DOHH2 (cell line): ENCODE results near the gene NFIB.

ENCODE experiments used
- H3F3A ChIP-seq: fragments of 200-600 bp; sonication (generic), shearing (Covaris generic); 2 replicates; pipeline ENCODE4 v1.6.0; 2016; ENCODE audit warnings: antibody characterized with exemption, mild to moderate bottlenecking; ENCODE audit not compliant: control insufficient read depth, insufficient read depth
- H3K27ac ChIP-seq: fragments of 200-600 bp; sonication (generic); 2 replicates; pipeline ENCODE4 v1.5.1; 2014; ENCODE audit warnings: low read depth, mild to moderate bottlenecking, low read length, moderate library complexity
- H3K27me3 ChIP-seq: fragments of 200-600 bp; sonication (generic); 2 replicates; pipeline ENCODE4 v1.6.1; 2014; ENCODE audit warnings: mild to moderate bottlenecking, low read length, mixed read lengths; ENCODE audit not compliant: control insufficient read depth
- H3K36me3 ChIP-seq: fragments of 200-600 bp; sonication (generic); 2 replicates; pipeline ENCODE4 v1.6.1; 2014; ENCODE audit warnings: mild to moderate bottlenecking, low read length, moderate library complexity, mixed read lengths; ENCODE audit not compliant: control insufficient read depth
- H3K4me1 ChIP-seq: fragments of 200-600 bp; sonication (generic); 2 replicates; pipeline ENCODE4 v1.6.1; 2014; ENCODE audit warnings: mild to moderate bottlenecking, low read length, mixed read lengths; ENCODE audit not compliant: control insufficient read depth
- H3K4me2 ChIP-seq: fragments of 200-600 bp; sonication (generic); 2 replicates; pipeline ENCODE4 v1.6.0; 2014; ENCODE audit warnings: mild to moderate bottlenecking, low read length, moderate library complexity
- H3K4me3 ChIP-seq: fragments of 200-600 bp; sonication (generic); 2 replicates; pipeline ENCODE4 v1.5.1; 2014; ENCODE audit warnings: mild to moderate bottlenecking, low read length, mixed read lengths
- H3K79me2 ChIP-seq: fragments of 200-600 bp; sonication (generic); 2 replicates; pipeline ENCODE4 v1.6.1; 2014; ENCODE audit warnings: mild to moderate bottlenecking, low read length, mixed read lengths; ENCODE audit not compliant: control insufficient read depth
- H3K9me2 ChIP-seq: fragments of 200-600 bp; sonication (generic); replicated peaks from 2 replicates; pipeline ENCODE4 v1.6.1; 2014; ENCODE audit warnings: mild to moderate bottlenecking, low read length, mixed read lengths; ENCODE audit not compliant: control insufficient read depth
- H3K9me3 ChIP-seq: fragments of 200-600 bp; sonication (generic); 2 replicates; pipeline ENCODE4 v1.6.1; 2014; ENCODE audit warnings: antibody characterized with exemption, low read length, mixed read lengths; ENCODE audit not compliant: control insufficient read depth, insufficient read depth
- H4K20me1 ChIP-seq: fragments of 200-600 bp; sonication (generic); 2 replicates; pipeline ENCODE4 v1.6.0; 2014; ENCODE audit warnings: low read depth, mild to moderate bottlenecking, antibody characterized with exemption, low read length, moderate library complexity; ENCODE audit not compliant: control insufficient read depth, insufficient read depth
- CTCF ChIP-seq: fragments of 200-600 bp; sonication (generic); IDR thresholded peaks from one replicate; pipeline ENCODE4 v1.5.1; 2014; ENCODE audit warnings: antibody characterized with exemption, mild to moderate bottlenecking, low read depth, low read length; ENCODE audit not compliant: poor library complexity, severe bottlenecking
- EZH2phosphoT487 ChIP-seq: fragments of 200-600 bp; sonication (generic); IDR thresholded peaks from 2 replicates; pipeline ENCODE4 v1.6.1; 2017; ENCODE audit warnings: borderline replicate concordance, mild to moderate bottlenecking, antibody characterized with exemption, low read length, moderate library complexity, mixed read lengths

The NFIB gene

GRCh38 chr9:14273696-14274121 is 40.2 kb downstream of the NFIB start:
- TF ChIP-seq EZH2phosphoT487 (no peak), CTCF (no peak)
- H3K79me2 ChIP-seq, result no peaks in the 10 kb centered on the region
- no peak overlapping the region for H3K4me2 ChIP-seq
- H3K4me3 ChIP-seq, result no peak overlapping the region
- no peak overlapping the region for H3K27ac ChIP-seq
- no peaks in the 10 kb centered on the region for H3K9me2 ChIP-seq
- H3K27me3 ChIP-seq, result no peaks in the 10 kb centered on the region
- H4K20me1 ChIP-seq, result no peaks in the 10 kb centered on the region
- no peaks in the 10 kb centered on the region for H3K9me3 ChIP-seq
- H3F3A ChIP-seq, result no peaks in the 10 kb centered on the region
- H3K4me1 ChIP-seq, result peaks cover 12% of the 10 kb centered on the region
- H3K36me3 ChIP-seq, result no peaks in the 10 kb centered on the region

- peaks cover 12% of the 10 kb centered on the region for H3K4me1 ChIP-seq
- H3K27ac ChIP-seq, result no peak overlapping the region
- H4K20me1 ChIP-seq, result no peaks in the 10 kb centered on the region
- H3K79me2 ChIP-seq, result no peaks in the 10 kb centered on the region
- no peaks in the 10 kb centered on the region for H3K27me3 ChIP-seq
- no peaks in the 10 kb centered on the region for H3K9me3 ChIP-seq
- H3K36me3 ChIP-seq, result no peaks in the 10 kb centered on the region
- TF ChIP-seq EZH2phosphoT487, result no peak
- H3K4me3 ChIP-seq, result no peak overlapping the region
- no peaks in the 10 kb centered on the region for H3F3A ChIP-seq
- no peak overlapping the region for H3K4me2 ChIP-seq
- no peaks in the 10 kb centered on the region for H3K9me2 ChIP-seq
These were observed 40.9 kb downstream of the NFIB start for GRCh38 chr9:14272927-14273528.

GRCh38 chr9:14271093-14271673 is 42.8 kb downstream of the NFIB start:
- no peaks in the 10 kb centered on the region for H3K27me3 ChIP-seq
- TF ChIP-seq CTCF, result no peak
- no peaks in the 10 kb centered on the region for H3F3A ChIP-seq
- H4K20me1 ChIP-seq, result no peaks in the 10 kb centered on the region
- H3K36me3 ChIP-seq, result no peaks in the 10 kb centered on the region
- no peaks in the 10 kb centered on the region for H3K79me2 ChIP-seq
- H3K27ac ChIP-seq, result no peak overlapping the region
- no peaks in the 10 kb centered on the region for H3K9me3 ChIP-seq
- H3K4me1 ChIP-seq, result peaks cover 12% of the 10 kb centered on the region
- no peaks in the 10 kb centered on the region for H3K9me2 ChIP-seq
- no peak overlapping the region for H3K4me3 ChIP-seq
- no peak overlapping the region for H3K4me2 ChIP-seq

GRCh38 chr9:14270358-14271092 is 43.4 kb downstream of the NFIB start:
- H3K4me1 ChIP-seq, result peaks cover 12% of the 10 kb centered on the region
- H3K4me3 ChIP-seq, result no peak overlapping the region
- H3K27me3 ChIP-seq, result no peaks in the 10 kb centered on the region
- no peaks in the 10 kb centered on the region for H3K79me2 ChIP-seq
- H3K36me3 ChIP-seq, result no peaks in the 10 kb centered on the region
- no peak overlapping the region for H3K4me2 ChIP-seq
- H3K9me3 ChIP-seq, result no peaks in the 10 kb centered on the region
- H3K9me2 ChIP-seq, result no peaks in the 10 kb centered on the region
- H3K27ac ChIP-seq, result no peak overlapping the region
- H4K20me1 ChIP-seq, result no peaks in the 10 kb centered on the region
- H3F3A ChIP-seq, result no peaks in the 10 kb centered on the region
- no peak for TF ChIP-seq EZH2phosphoT487
- TF ChIP-seq CTCF, result no peak
